HEK293 (cell line): ENCODE data around the gene LINGO1.
A peak's percentile ranks its signal among the peaks of the same experiment; 100 is the strongest.

Experiments
- CTCF ChIA-PET: fragments of 350-600 bp; formaldehyde crosslinking; extraction: SDS; loops from one replicate; lab custom pipeline; 2021; ENCODE audit warnings: antibody characterized with exemption; lab: Yijun Ruan, JAX
- POLR2A ChIA-PET: fragments of 300-600 bp; formaldehyde crosslinking; extraction: SDS; loops from one replicate; lab custom pipeline; 2020; ENCODE audit warnings: antibody characterized with exemption, inconsistent platforms; lab: Yijun Ruan, JAX
- H3K27ac ChIP-seq: fragments of 200-500 bp; sonication (Bioruptor generic); 2 replicates; pipeline ENCODE4 v1.5.1; 2014; ENCODE audit warnings: low read depth, low read length, control low read depth, inconsistent platforms; ENCODE audit errors: extremely low read depth
- H3K36me3 ChIP-seq, 2 experiments: fragments of 200-500 bp in 1 of 2; sonication (Bioruptor generic) in 1 of 2; 1 replicate in 1 of 2; 2 replicates in 1 of 2; pipeline ENCODE4 v1.5.1; 2014 to 2017; ENCODE audit warnings: inconsistent platforms in 2 of 2, low read length in 2 of 2; ENCODE audit not compliant: control insufficient read depth in 2 of 2, insufficient read depth in 1 of 2
- H3K4me1 ChIP-seq: fragments of 200-500 bp; sonication (Bioruptor generic); 2 replicates; pipeline ENCODE4 v1.5.1; 2014; ENCODE audit warnings: mild to moderate bottlenecking, low read length, inconsistent platforms; ENCODE audit not compliant: control insufficient read depth, insufficient read depth
- H3K4me3 ChIP-seq: 2 replicates; pipeline ENCODE4 v1.5.1; 2011; ENCODE audit warnings: low read depth, mild to moderate bottlenecking, control low read depth, low read length, moderate library complexity
- H3K9me3 ChIP-seq: fragments of 200-500 bp; sonication (Bioruptor generic); 2 replicates; pipeline ENCODE4 v1.5.1; 2014; ENCODE audit warnings: low read depth, low read length, inconsistent platforms; ENCODE audit not compliant: control insufficient read depth, insufficient read depth
- ATF2 ChIP-seq: fragments of 450-650 bp; formaldehyde crosslinking; IDR thresholded peaks from 2 replicates; pipeline ENCODE4 v1.5.1; 2016; ENCODE audit warnings: missing biosample characterization, missing genetic modification characterization, low read depth
- BCL11B ChIP-seq: fragments of 450-650 bp; formaldehyde crosslinking; IDR thresholded peaks from 2 replicates; pipeline ENCODE4 v1.5.1; 2016; ENCODE audit warnings: low read depth, missing biosample characterization, missing genetic modification characterization
- ELK4 ChIP-seq: IDR thresholded peaks from 2 replicates; pipeline ENCODE4 v1.6.1; 2011; ENCODE audit warnings: mild to moderate bottlenecking, low read depth, low read length, borderline replicate concordance
- HOXD13 ChIP-seq: sonication (generic); formaldehyde crosslinking; IDR thresholded peaks from 2 replicates; pipeline ENCODE4 v1.8.0; 2022; ENCODE audit warnings: missing genetic modification reagents, borderline replicate concordance
- INSM2 ChIP-seq: fragments of 450-650 bp; formaldehyde crosslinking; IDR thresholded peaks from 2 replicates; pipeline ENCODE4 v1.5.1; 2016; ENCODE audit warnings: missing biosample characterization, missing genetic modification characterization
- KLF1 ChIP-seq: fragments of 450-650 bp; formaldehyde crosslinking; IDR thresholded peaks from 2 replicates; pipeline ENCODE4 v1.5.1; 2016; ENCODE audit warnings: missing biosample characterization, missing genetic modification characterization
- MZF1 ChIP-seq: fragments of 450-650 bp; formaldehyde crosslinking; IDR thresholded peaks from 2 replicates; pipeline ENCODE4 v1.5.1; 2017; ENCODE audit warnings: missing biosample characterization, missing genetic modification characterization, borderline replicate concordance
- RBAK ChIP-seq: fragments of 450-650 bp; formaldehyde crosslinking; IDR thresholded peaks from 2 replicates; pipeline ENCODE4 v1.5.1; 2016; ENCODE audit warnings: missing biosample characterization, missing genetic modification characterization
- ZBTB20 ChIP-seq: fragments of 450-650 bp; formaldehyde crosslinking; IDR thresholded peaks from 2 replicates; pipeline ENCODE4 v1.5.1; 2016; ENCODE audit warnings: missing biosample characterization, missing genetic modification characterization
- ZEB2 ChIP-seq: fragments of 450-650 bp; formaldehyde crosslinking; IDR thresholded peaks from 2 replicates; pipeline ENCODE4 v1.5.1; 2016; ENCODE audit warnings: missing biosample characterization, missing genetic modification characterization
- ZNF133 ChIP-seq: fragments of 450-650 bp; formaldehyde crosslinking; IDR thresholded peaks from 2 replicates; pipeline ENCODE4 v1.5.1; 2016; ENCODE audit warnings: missing biosample characterization, missing genetic modification characterization
- ZNF146 ChIP-seq: fragments of 450-650 bp; formaldehyde crosslinking; IDR thresholded peaks from 2 replicates; pipeline ENCODE4 v1.5.1; 2016; ENCODE audit warnings: missing biosample characterization, missing genetic modification characterization
- ZNF174 ChIP-seq: fragments of 450-650 bp; formaldehyde crosslinking; IDR thresholded peaks from 2 replicates; pipeline ENCODE4 v1.5.0; 2017; ENCODE audit warnings: missing biosample characterization, mild to moderate bottlenecking, missing genetic modification characterization
- ZNF18 ChIP-seq: fragments of 450-650 bp; formaldehyde crosslinking; IDR thresholded peaks from 2 replicates; pipeline ENCODE4 v1.5.1; 2016; ENCODE audit warnings: missing biosample characterization, missing genetic modification characterization
- ZNF23 ChIP-seq: fragments of 450-650 bp; formaldehyde crosslinking; IDR thresholded peaks from 2 replicates; pipeline ENCODE4 v1.5.1; 2016; ENCODE audit warnings: missing biosample characterization, missing genetic modification characterization, borderline replicate concordance
- ZNF239 ChIP-seq: fragments of 450-650 bp; formaldehyde crosslinking; IDR thresholded peaks from 2 replicates; pipeline ENCODE4 v1.5.1; 2016; ENCODE audit warnings: missing biosample characterization, missing genetic modification characterization
- ZNF266 ChIP-seq: fragments of 450-650 bp; formaldehyde crosslinking; IDR thresholded peaks from 2 replicates; pipeline ENCODE4 v1.5.1; 2016; ENCODE audit warnings: missing biosample characterization, missing genetic modification characterization, low read depth
- ZNF280C ChIP-seq: fragments of 450-650 bp; formaldehyde crosslinking; IDR thresholded peaks from 2 replicates; pipeline ENCODE4 v1.5.1; 2016; ENCODE audit warnings: missing biosample characterization, missing genetic modification characterization
- ZNF354C ChIP-seq: fragments of 450-650 bp; formaldehyde crosslinking; IDR thresholded peaks from 2 replicates; pipeline ENCODE4 v1.5.1; 2016; ENCODE audit warnings: missing biosample characterization, missing genetic modification characterization, low read depth, borderline replicate concordance
- ZNF391 ChIP-seq: fragments of 450-650 bp; formaldehyde crosslinking; IDR thresholded peaks from 2 replicates; pipeline ENCODE4 v1.5.1; 2016; ENCODE audit warnings: low read depth, missing biosample characterization, missing genetic modification characterization, borderline replicate concordance
- ZNF433 ChIP-seq: fragments of 450-650 bp; formaldehyde crosslinking; IDR thresholded peaks from 2 replicates; pipeline ENCODE4 v1.5.1; 2016; ENCODE audit warnings: missing biosample characterization, missing genetic modification characterization, low read depth
- ZNF473 ChIP-seq: fragments of 450-650 bp; formaldehyde crosslinking; IDR thresholded peaks from 2 replicates; pipeline ENCODE4 v1.5.1; 2017; ENCODE audit warnings: missing biosample characterization, missing genetic modification characterization
- ZNF571 ChIP-seq: fragments of 450-650 bp; formaldehyde crosslinking; IDR thresholded peaks from 2 replicates; pipeline ENCODE4 v1.5.0; 2017; ENCODE audit warnings: missing biosample characterization, missing genetic modification characterization
- ZNF580 ChIP-seq: fragments of 450-650 bp; formaldehyde crosslinking; IDR thresholded peaks from 2 replicates; pipeline ENCODE4 v1.5.1; 2016; ENCODE audit warnings: missing biosample characterization, missing genetic modification characterization
- ZNF600 ChIP-seq: fragments of 450-650 bp; formaldehyde crosslinking; IDR thresholded peaks from 2 replicates; pipeline ENCODE4 v1.5.1; 2016; ENCODE audit warnings: missing biosample characterization, missing genetic modification characterization
- ZNF610 ChIP-seq: fragments of 450-650 bp; formaldehyde crosslinking; IDR thresholded peaks from 2 replicates; pipeline ENCODE4 v1.5.1; 2016; ENCODE audit warnings: missing biosample characterization, missing genetic modification characterization, borderline replicate concordance
- ZNF707 ChIP-seq: fragments of 450-650 bp; formaldehyde crosslinking; IDR thresholded peaks from 2 replicates; pipeline ENCODE4 v1.5.1; 2016; ENCODE audit warnings: missing biosample characterization, missing genetic modification characterization

Gene LINGO1

GRCh38 chr15:77633134-77633912 lies 611 bp upstream of the LINGO1 start:
- Histone ChIP-seq H3K4me1 (no peaks in the 10 kb centered on the region; the same call in 1 of the 2 replicates), H3K36me3 (no peaks in the 10 kb centered on the region), H3K27ac (peak overlapping the region; percentile 7; the same call in 1 of the 2 replicates), H3K4me3 (peak overlapping the region; percentile 31), H3K9me3 (no peaks in the 10 kb centered on the region)
- POLR2A ChIA-PET, result interaction anchor here (0.8 kb wide), 1 partner anchor 219 kb away, joined by 3 read pairs; no protein-coding TSS in a partner anchor
- CTCF ChIA-PET, result interaction anchor here (0.6 to 4.5 kb wide), 76 partner anchors 10 to 1345 kb away, joined by 3 to 68 read pairs (median 4); no protein-coding TSS in a partner anchor
- TF ChIP-seq ZNF280C (tag by site-specific recombination) (no peak), ZNF133 (tag by site-specific recombination) (no peak), ZNF266 (tag by site-specific recombination) (no peak), HOXD13 (CRISPR knock-in tag) (no peak), ZNF580 (tag by site-specific recombination) (no peak), ZNF571 (no peak), RBAK (tag by site-specific recombination) (no peak), ZNF18 (no peak), ZNF433 (tag by site-specific recombination) (no peak), ZNF707 (tag by site-specific recombination) (no peak), ZNF354C (tag by site-specific recombination) (no peak), KLF1 (tag by site-specific recombination) (peak; percentile 71; the same call in 1 of the 2 replicates), ZEB2 (peak; percentile 80), INSM2 (tag by site-specific recombination) (no peak), ZNF23 (tag by site-specific recombination) (no peak), ZNF146 (tag by site-specific recombination) (no peak), BCL11B (peak; percentile 93), ZNF391 (tag by site-specific recombination) (0 out of 2 replicates have a peak, but pooled peaks have one; percentile 30), ZNF473 (tag by site-specific recombination) (no peak), ZNF174 (tag by site-specific recombination) (no peak), ZNF239 (tag by site-specific recombination) (no peak), ATF2 (no peak), ZNF610 (tag by site-specific recombination) (no peak), ZNF600 (tag by site-specific recombination) (peak; percentile 61), ZBTB20 (peak; percentile 96), MZF1 (tag by site-specific recombination) (peak; percentile 47; the same call in 1 of the 2 replicates), ELK4 (no peak)
